Natural killer cell treated with Interleukin-12 subunit alpha and Interleukin-12 subunit beta and Interleukin-15 and Interleukin-18, amount 100 ng/mL, for 72 hours (primary cell): ENCODE measurements around the gene PLA2G4E. TPM values are rescaled to one million over a fixed set of nuclear protein-coding genes. Genes with fewer than 3 reads are reported as not detected.

ENCODE experiments used
- ATAC-seq, 2 donors: fragments of 150-1000 bp; cut with Tn5 transposase in 1 of 2; sonication (Bioruptor Pico), chemical (Tn5 transposase) in 1 of 2; 2 replicates each; pipeline ENCODE4 v1.10.0; 2021
- DNase-seq: peaks from one replicate; pipeline ENCODE4 v3.0.0; 2022; ENCODE audit warnings: low spot score
- H3K27ac Mint-ChIP-seq, 2 donors: 1 replicate in 1 of 2; 2 replicates in 1 of 2; pipeline ENCODE4 v1.8.0; 2022; ENCODE audit warnings: mixed read lengths in 2 of 2, mild to moderate bottlenecking in 1 of 2, moderate library complexity in 1 of 2
- H3K27me3 Mint-ChIP-seq, 2 donors: 1 replicate in 1 of 2; 2 replicates in 1 of 2; pipeline ENCODE4 v1.8.0; 2022; ENCODE audit warnings: mixed read lengths in 2 of 2
- H3K36me3 Mint-ChIP-seq: one replicate; pipeline ENCODE4 v1.8.0; 2022; ENCODE audit warnings: mixed read lengths
- H3K4me1 Mint-ChIP-seq, 2 donors: 1 replicate in 1 of 2; 2 replicates in 1 of 2; pipeline ENCODE4 v1.8.0; 2022; ENCODE audit warnings: low read depth in 2 of 2, mixed read lengths in 2 of 2, mild to moderate bottlenecking in 1 of 2
- H3K4me3 Mint-ChIP-seq: one replicate; pipeline ENCODE4 v1.8.0; 2022; ENCODE audit warnings: mixed read lengths
- H3K9me3 Mint-ChIP-seq: 2 replicates; pipeline ENCODE4 v1.8.0; 2022; ENCODE audit warnings: mixed read lengths
- total RNA-seq, 2 donors: library from RNA; stranded (reverse); gene quantifications; one replicate each; pipeline ENCODE4 v1.2.3, GENCODE V29; 2022

PLA2G4E gene
- total RNA-seq, 2 donors from 2014 or later = not detected

DNA sequence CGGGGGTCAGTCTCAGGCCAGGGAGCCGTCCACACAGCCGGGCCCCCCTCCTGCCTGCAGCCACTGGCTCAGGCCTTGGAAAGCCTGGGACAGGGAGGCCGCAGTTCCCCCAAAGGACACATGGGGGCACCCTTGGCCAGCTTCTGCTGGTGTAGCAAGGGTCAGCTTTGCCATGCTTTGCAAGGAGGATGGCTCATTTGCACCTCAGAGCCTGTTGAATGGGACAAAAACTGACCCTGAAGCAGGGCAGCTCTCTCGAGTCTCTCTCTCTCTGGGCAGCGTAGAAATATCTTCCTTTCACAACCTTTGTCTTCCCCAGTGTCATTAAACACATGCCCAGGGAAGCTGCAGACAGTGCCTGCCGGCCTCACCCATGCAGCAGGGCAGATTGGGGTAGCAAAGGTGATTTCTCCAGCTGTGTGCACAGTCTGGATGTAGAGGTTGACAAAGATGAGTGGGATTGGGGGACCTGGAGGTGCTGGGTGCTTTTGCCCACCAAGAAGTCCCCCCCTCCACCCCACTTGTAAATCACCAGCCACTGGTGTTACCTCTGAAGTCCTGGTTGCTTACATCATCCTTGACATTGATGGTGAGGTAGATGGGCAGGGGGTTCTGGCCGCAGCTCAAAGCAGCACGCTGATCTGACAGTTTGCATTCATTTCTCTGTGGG lies 31.1 kb downstream of the PLA2G4E start:
- Mint-ChIP-seq H3K36me3 (no peaks in the 10 kb centered on the region), H3K4me3 (no peak overlapping the region), H3K4me1 (no peaks in the 10 kb centered on the region)

DNA sequence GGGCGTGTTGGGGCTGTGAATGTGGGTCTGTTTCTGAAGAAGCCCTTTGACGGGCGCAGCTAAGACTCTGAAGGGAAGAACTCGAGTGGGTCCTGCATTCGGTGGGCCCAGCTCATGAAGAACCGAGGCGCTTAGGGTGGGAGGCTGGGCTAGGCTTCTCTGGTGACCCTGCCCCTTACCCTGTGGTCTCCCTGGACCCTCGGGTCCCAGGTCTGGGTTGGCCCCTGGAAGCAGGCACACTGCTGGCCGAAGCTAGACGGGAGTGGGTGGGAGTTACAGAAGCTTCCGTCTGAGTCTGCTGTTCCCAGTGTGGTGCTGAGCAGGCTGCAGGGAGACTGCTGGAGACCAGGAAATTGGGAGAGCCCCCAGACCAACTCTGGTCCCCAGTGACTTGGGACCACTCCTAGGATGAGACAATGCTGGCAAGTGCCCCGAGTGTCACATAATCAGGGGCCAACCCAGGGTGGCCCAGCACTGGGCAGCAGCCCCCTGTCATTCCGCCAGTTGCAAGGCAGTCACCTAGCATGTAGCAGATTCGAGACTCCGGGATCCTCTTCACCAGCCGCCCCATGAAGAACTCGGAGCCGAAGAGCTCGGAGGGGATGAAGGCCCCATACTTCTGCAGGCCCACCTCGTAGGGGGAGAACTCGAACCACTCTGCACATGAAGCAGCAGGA lies 31.8 kb downstream of the PLA2G4E start:
- H3K4me3 Mint-ChIP-seq = no peak overlapping the region
- H3K27me3 Mint-ChIP-seq = no peaks in the 10 kb centered on the region
- no peaks in the 10 kb centered on the region for H3K36me3 Mint-ChIP-seq
- no peak for ATAC-seq
- H3K27ac Mint-ChIP-seq = no peak overlapping the region
- no peaks in the 10 kb centered on the region for H3K9me3 Mint-ChIP-seq
- H3K4me1 Mint-ChIP-seq = no peaks in the 10 kb centered on the region
- DNase-seq = no peak

More for the DNA sequence above, 31.1 kb downstream of the PLA2G4E start:
- no peak overlapping the region for H3K27ac Mint-ChIP-seq
- H3K9me3 Mint-ChIP-seq = no peaks in the 10 kb centered on the region
- peak; percentile 77 for DNase-seq
- ATAC-seq = peak; percentile 84 to 85
- no peaks in the 10 kb centered on the region for H3K27me3 Mint-ChIP-seq

DNA sequence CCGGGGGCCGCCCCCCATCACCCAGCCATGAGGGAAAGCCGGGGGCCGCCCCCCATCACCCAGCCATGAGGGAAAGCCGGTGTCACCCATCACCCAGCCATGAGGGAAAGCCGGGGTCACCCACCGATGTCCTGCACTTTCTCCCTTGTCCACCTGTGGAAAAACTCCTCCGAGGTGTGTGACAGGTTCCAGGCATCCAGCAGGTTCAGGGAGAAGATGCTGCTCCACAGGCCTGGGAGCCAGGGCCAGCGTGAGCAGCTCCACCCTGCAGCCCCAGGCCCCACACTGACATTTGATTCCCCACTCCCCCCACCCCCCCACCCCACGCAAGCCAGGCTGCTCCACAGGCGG lies 32.9 kb downstream of the PLA2G4E start:
- Mint-ChIP-seq H3K27ac (no peak overlapping the region), H3K9me3 (no peaks in the 10 kb centered on the region), H3K4me3 (no peak overlapping the region), H3K36me3 (no peaks in the 10 kb centered on the region), H3K27me3 (no peaks in the 10 kb centered on the region), H3K4me1 (no peaks in the 10 kb centered on the region)
- no peak for DNase-seq
- ATAC-seq = no peak

DNA sequence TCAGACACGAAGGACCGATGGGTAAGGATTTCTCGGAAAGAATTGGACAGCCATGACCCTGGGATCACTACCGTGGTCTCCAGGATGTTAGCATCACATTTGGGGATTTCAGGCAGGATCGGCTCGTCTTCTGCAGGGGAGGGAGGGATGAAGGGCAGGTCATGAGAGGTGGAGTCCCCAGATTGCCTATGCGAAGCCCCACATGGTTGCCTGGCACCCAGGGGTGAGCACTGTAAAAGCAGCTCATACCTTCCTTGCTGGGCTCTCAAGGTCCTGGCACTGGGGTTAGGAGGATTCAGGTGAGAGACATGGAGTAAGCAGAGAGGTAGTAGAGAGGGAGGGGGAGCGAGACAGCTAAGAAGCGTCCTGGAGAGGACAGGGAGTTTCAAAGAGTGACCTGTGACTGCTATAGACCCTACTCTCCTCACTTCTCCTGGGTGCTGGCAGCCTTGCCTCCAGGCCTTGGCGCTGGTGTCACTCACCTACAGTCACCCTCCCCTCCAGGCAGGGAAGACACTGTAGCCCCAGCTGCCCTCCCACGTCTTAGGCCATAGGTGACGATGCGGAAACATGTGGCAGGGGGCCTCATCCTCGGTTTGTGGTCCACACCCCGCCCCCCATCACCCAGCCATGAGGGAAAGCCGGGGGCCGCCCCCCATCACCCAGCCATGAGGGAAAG lies 33.5 kb downstream of the PLA2G4E start:
- Mint-ChIP-seq H3K27me3 (no peaks in the 10 kb centered on the region), H3K36me3 (no peaks in the 10 kb centered on the region), H3K4me1 (no peaks in the 10 kb centered on the region), H3K27ac (no peak overlapping the region), H3K4me3 (no peak overlapping the region), H3K9me3 (no peaks in the 10 kb centered on the region)
- DNase-seq = no peak
- ATAC-seq = no peak

DNA sequence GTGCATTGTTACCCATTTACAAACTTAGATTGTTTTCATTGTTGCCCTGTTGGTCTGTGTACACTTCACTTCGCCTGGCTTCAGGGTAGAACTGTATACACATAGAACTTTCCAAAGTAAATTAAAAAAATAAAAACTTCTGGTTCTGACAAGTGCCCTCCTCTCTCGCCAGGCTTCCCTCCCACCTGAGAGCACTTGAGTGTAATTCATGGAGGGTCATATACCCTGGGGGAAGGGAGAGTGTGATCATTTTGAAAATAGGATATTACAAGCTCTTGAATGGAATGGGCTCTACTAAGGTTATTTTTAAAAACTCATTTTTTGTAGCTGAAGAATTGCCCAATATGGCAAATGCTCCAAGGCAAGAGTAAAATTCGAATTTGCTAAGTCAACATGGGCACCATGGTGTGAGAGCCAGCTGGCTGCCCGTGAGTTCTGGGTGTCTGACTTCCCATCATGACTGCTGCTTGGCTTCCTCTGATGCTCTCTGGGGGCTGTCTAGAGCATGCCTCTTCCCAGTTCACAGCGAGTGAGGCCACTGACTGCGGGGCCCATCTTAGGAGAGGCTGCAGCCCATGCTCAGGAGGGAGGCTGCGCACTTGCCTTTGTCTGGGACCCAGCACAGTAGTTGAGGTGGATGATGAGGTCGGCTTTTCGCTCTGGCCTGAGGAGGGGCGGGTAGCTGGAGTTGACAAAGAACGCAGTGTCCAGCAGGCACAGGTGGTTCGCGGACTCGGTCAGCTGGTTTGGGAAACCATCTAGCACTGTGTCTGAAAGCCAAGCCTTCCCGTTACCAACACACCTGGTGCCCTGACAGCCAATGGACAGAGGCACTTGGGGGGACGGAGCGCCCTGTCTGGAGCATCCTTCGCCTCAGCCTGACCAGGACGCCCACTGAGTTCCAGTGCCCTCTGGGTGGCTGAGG lies 35.3 kb downstream of the PLA2G4E start:
- Mint-ChIP-seq H3K27ac (no peak overlapping the region), H3K9me3 (no peaks in the 10 kb centered on the region), H3K36me3 (no peaks in the 10 kb centered on the region), H3K4me3 (no peak overlapping the region), H3K4me1 (no peaks in the 10 kb centered on the region), H3K27me3 (no peaks in the 10 kb centered on the region)
- ATAC-seq (no peak), DNase-seq (no peak)

DNA sequence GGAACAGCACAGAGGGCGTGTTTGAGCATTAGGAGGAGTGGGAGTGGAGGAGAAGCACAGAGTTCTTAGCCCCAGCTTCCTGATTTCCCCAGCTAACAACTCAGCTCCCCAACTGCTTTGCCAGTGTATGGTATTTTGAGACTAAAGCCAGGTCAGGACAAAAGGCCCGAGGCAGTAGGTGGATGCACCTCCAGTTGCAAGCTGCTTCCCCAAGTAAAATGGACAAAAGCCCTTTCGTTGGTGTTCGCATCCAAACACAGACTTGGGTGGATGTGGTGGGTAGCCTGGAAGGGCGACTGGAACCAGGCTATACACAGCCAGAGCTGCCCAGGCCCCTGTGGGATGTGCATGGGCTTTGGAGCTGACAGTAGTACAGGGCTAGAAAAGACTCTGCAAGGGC lies 36.2 kb downstream of the PLA2G4E start:
- H3K4me3 Mint-ChIP-seq = no peak overlapping the region
- H3K27me3 Mint-ChIP-seq = peaks cover 4 to 5% of the 10 kb centered on the region in 2 donors
- H3K4me1 Mint-ChIP-seq = no peaks in the 10 kb centered on the region
- DNase-seq = no peak
- no peaks in the 10 kb centered on the region for H3K9me3 Mint-ChIP-seq
- ATAC-seq = no peak
- no peak overlapping the region for H3K27ac Mint-ChIP-seq
- no peaks in the 10 kb centered on the region for H3K36me3 Mint-ChIP-seq

DNA sequence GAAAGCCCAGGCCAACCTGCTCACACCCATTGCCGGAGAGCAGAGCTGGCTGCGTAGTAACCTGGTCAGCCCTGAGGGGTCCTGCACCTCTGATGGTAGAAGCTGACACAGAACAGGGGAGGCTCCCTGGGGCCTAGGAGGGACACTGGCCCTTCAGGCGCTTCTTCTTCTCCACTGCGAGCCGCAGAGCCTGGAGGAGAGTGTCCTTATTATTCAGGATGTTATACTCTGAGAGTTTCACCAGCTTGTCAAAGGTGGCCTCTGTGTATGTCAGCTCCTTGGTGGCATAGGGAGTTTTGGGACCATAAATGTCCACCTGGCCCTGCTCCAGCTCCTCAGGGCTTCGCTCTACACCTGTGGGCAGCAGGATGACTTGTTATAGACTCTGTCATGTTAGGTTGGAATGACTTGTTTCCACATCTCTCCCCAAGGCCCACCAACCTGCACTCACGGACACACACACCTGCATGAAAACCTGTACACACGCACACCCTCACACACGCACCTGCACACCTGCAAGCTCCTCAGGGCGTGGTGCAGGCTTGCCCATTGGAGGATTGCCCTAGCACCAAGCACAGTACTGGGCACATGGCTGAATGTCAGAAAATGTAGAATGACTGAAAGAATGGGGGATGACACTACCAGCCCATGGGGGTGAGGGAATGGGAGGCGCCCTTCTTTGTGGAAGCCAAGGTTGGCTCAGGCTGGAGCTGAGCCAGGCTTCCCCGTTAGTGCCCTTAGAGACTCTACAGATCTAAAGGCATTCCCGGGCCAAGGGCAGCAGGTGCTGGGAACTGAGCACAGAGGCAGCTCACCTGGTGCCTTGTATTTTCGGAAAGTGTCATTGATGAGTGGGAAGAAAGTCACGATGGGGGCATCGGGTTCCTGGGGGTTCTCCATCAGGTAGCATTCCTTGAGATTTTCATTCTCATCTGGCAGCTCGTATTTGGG lies 36.9 kb downstream of the PLA2G4E start:
- no peaks in the 10 kb centered on the region for H3K9me3 Mint-ChIP-seq
- no peak overlapping the region for H3K4me3 Mint-ChIP-seq
- H3K27ac Mint-ChIP-seq = no peak overlapping the region
- DNase-seq (no peak), ATAC-seq (no peak)
- H3K36me3 Mint-ChIP-seq = no peaks in the 10 kb centered on the region
- H3K27me3 Mint-ChIP-seq = peaks cover 4 to 5% of the 10 kb centered on the region in 2 donors
- no peaks in the 10 kb centered on the region for H3K4me1 Mint-ChIP-seq

DNA sequence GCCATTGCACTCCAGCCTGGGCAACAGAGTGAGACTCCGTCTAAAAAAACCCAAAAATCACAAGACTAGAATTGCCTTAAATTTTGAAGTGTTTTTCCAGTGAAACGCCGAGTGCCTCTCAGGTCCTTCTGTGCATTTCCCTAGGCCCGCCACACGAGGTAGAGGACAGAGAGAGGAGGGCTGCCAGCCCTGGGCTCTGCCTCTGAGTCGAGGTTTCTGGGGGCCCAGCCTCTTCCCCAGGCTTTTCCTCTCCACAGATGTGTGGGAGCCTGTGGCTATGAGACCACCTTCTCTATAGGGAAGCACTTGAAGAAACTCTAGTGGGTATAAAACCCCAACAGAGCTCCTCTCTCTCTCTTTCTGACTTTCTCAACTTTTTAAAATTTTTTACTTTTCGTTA lies 37.6 kb downstream of the PLA2G4E start:
- Mint-ChIP-seq H3K27me3 (peaks cover 4 to 5% of the 10 kb centered on the region in 2 donors), H3K4me3 (no peak overlapping the region), H3K9me3 (no peaks in the 10 kb centered on the region), H3K36me3 (no peaks in the 10 kb centered on the region), H3K27ac (no peak overlapping the region), H3K4me1 (no peaks in the 10 kb centered on the region)
- DNase-seq (no peak), ATAC-seq (no peak)

DNA sequence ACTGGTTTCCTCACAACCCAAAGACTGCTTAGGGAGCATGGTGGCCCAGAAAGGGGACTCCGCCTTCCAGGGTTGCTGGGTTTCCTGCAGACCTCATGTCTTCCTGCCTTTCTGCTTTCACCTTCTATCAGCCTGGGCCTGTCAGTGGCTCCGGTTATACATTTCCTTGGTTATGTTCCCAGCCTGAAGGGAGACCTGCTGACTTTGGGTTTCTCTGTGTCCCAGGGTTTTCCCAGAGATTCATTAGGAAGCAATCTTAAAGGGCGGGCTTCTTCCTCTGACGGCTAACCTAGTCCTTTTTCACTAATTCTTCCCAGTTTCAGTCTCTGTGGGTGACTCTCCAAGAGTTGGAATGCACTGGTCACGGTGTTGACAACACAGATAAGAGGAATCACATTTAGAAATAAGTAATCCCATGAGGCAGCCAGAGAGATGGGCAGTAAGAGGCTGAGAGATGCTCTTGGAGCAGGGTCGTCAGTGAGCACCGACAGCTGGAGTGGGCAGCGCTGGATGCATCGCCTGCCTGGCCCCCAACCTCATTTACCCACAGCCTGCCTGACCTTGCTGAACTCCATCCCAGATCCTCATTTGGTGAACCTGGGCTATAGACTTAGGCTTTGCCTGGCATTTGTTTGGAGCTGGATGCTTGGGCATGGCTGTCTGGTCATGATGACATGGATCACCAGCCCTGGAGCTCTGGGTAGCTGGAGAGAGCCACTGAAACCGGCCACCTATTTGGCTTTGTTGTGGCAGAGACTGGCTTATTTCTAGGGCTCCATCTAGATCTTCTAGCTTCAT lies 38.5 kb downstream of the PLA2G4E start:
- no peaks in the 10 kb centered on the region for H3K4me1 Mint-ChIP-seq
- H3K27ac Mint-ChIP-seq = no peak overlapping the region
- no peak for DNase-seq
- no peaks in the 10 kb centered on the region for H3K9me3 Mint-ChIP-seq
- no peak for ATAC-seq
- no peaks in the 10 kb centered on the region for H3K36me3 Mint-ChIP-seq
- no peak overlapping the region for H3K4me3 Mint-ChIP-seq
- H3K27me3 Mint-ChIP-seq = peaks cover 5 to 8% of the 10 kb centered on the region in 2 donors

DNA sequence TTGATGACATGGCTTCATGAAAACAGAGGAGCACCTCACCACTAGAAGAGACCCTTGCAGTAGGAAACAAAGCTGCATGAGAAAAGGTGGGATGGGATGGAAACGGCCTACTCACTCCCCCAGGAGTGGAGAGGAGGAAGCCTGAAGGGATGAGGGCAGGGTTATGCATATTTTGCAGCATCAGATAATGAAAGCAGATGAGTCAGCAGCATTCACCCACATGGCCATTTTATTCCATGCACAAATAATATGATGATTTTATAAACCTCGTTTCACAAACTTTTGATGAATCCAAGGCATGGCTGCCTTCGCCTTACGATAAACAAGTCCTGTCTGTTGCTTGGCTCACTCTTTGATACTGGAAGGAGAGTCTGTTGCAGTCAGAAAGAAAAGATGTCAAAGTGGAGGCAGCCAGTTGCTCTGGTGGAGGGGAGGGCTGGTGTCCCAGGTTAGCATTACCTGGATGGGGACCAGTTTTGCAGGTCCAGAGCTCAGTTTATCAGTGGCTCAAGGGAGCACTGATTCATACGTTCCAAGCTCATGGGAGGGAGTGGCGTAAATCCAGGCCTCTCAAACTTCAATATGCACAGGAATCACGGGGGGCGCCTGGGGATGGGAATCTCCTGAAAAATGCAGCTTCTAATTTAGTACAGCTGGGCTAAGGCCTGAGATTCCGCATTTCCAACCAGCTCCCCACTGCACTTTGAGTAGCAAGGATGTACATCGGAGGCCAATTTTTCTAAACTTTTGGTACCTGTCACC lies 39.3 kb downstream of the PLA2G4E start:
- Mint-ChIP-seq H3K27ac (no peak overlapping the region), H3K9me3 (no peaks in the 10 kb centered on the region), H3K27me3 (peaks cover 7 to 16% of the 10 kb centered on the region in 2 donors), H3K36me3 (no peaks in the 10 kb centered on the region), H3K4me3 (no peak overlapping the region), H3K4me1 (no peaks in the 10 kb centered on the region)
- DNase-seq = no peak
- no peak for ATAC-seq

DNA sequence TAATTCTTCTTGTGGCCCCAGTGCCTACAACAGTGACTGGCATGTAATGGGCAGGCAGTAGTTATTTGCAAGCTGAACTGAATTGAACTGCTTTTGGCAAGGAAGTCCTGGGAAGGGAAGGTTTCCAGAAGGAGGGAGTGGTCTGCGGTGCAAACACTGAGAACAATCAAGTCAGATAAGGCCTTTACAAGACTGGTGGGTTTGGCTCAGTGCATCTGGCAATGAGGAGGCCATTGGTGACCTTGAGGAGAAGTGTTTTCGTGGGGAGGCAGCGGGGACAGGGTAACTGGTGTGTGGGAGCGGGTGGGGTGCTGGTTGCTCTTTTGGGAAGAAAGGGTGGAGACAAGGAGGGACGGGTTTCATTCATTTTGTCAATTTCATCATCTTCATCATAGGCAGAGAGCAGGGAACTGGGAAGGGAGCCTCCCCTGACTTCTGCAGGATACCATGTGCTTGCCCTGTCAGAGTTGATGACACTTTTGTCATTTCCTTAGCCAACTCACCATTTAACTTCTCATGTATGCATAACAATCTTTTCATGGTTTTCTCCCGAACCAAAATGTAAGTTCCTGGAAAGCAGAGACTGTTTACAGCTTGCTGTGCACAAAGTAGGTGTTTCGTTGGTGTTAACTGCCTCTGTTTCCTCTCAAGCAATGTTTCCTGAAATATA lies 40.1 kb downstream of the PLA2G4E start:
- Mint-ChIP-seq H3K27ac (no peak overlapping the region), H3K36me3 (no peaks in the 10 kb centered on the region), H3K4me1 (no peaks in the 10 kb centered on the region), H3K27me3 (peaks cover 8 to 17% of the 10 kb centered on the region in 2 donors), H3K4me3 (no peak overlapping the region), H3K9me3 (no peaks in the 10 kb centered on the region)
- DNase-seq (no peak), ATAC-seq (no peak)
